Kidney epithelial cell (primary cell): Measurements from ENCODE around the gene B3GNT7. TPM values are rescaled to one million over a fixed set of nuclear protein-coding genes. Genes with fewer than 3 reads are reported as not detected.

ENCODE experiments used
- DNase-seq: peaks from one replicate; pipeline ENCODE4 v3.0.0-alpha.2; 2010; ENCODE audit warnings: low read depth
- H3K27me3 ChIP-seq: 2 replicates; pipeline ENCODE4 v1.6.0; 2011; ENCODE audit warnings: low read length; ENCODE audit not compliant: control insufficient read depth, insufficient read depth
- H3K36me3 ChIP-seq: 2 replicates; pipeline ENCODE4 v1.5.1; 2011; ENCODE audit warnings: low read length; ENCODE audit not compliant: control insufficient read depth, insufficient read depth
- H3K4me3 ChIP-seq: 2 replicates; pipeline ENCODE4 v1.5.1; 2011; ENCODE audit warnings: low read depth, mild to moderate bottlenecking, control low read depth, low read length
- CTCF ChIP-seq: IDR thresholded peaks from 2 replicates; pipeline ENCODE4 v1.5.1; 2011; ENCODE audit warnings: mild to moderate bottlenecking, moderate library complexity, low read length, control low read depth, inconsistent platforms; ENCODE audit not compliant: insufficient read depth, poor library complexity, severe bottlenecking
- total RNA-seq: library from RNA; depleted of rRNA; stranded (reverse); fragments of >200 nt; gene quantifications from 2 replicates; pipeline ENCODE4 v1.2.3, GENCODE V29; 2015

B3GNT7 gene
- total RNA-seq, 1 donor from 2014 or later, result 8.8 TPM

DNA sequence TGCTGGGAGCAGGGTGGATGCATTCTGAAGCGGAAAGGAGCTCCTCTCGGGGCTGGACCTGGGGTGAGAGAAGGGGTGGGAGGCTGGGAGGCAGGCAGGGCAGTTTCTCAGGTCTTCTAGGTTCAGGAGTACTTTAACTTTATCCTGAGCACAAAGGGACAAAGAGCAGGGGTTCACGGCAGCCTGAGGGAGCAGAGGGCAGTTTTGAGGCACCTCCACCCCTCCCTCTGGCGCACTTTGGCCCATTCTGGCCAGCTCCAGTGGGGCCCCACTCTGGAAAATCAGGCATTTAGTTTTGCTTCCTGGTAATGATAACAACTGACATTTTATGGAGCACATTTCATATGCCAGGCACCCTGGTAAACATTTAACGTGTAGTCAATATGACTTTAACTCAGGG lies 14.3 kb downstream of the B3GNT7 start:
- Histone ChIP-seq H3K36me3 (no peaks in the 10 kb centered on the region), H3K27me3 (no peaks in the 10 kb centered on the region), H3K4me3 (no peak overlapping the region)
- DNase-seq, result no peak
- no peak for TF ChIP-seq CTCF

- no peak for DNase-seq
- H3K4me3 ChIP-seq, result no peak overlapping the region
- no peaks in the 10 kb centered on the region for H3K27me3 ChIP-seq
- TF ChIP-seq CTCF, result peak; percentile 39
- H3K36me3 ChIP-seq, result no peaks in the 10 kb centered on the region
Measured at GRCh38 chr2:231410293-231411004, 14.9 kb downstream of the B3GNT7 start.

- no peak overlapping the region for H3K4me3 ChIP-seq
- DNase-seq, result no peak
Measured at GRCh38 chr2:231411237-231411636, 15.7 kb downstream of the B3GNT7 start.

DNA sequence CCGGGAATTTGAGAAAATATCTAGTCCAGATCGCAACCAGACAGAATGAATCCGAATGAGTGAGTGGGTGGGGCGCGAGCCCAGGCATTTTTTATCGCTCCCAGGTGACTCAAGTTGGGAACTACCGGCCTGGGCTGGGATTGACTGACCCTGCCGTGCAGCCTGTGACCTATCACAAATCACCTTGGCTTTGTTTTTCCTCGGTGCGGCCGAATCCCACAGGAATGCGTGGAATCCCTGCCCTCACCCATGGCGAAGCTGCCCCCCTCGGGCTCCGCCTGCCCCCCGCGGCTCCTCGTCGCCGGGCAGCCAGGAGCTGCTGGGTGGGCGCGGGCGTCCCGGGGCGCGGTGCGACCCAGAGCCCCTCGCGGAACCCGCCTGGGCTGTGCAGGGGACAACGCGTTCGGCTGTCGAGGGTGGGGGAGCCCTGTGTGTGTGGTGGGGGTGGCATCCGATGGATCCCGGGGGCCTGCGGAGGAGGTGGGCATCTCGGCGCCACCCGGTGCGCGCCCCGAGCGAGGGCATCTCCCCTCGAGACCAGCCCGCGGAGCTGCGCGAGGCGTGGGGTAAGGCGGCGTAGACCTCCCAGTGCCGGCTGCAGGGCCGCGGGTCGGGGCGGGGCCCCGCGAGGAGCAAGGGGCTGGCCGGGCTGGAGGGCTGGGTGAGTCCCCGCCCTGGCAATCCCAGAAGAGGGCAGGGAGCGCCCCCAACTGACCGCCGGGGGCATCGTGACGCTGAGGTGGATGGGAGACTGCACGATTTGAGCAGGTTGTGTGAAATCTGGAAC lies 16.5 kb downstream of the B3GNT7 start:
- H3K36me3 ChIP-seq, result no peaks in the 10 kb centered on the region
- peak; percentile 96 for TF ChIP-seq CTCF
- peak overlapping the region; percentile 76 for H3K4me3 ChIP-seq
- peak; percentile 84 for DNase-seq
- H3K27me3 ChIP-seq, result no peaks in the 10 kb centered on the region

More at GRCh38 chr2:231411237-231411636, 15.7 kb downstream of the B3GNT7 start:
- no peak for TF ChIP-seq CTCF
- Histone ChIP-seq H3K36me3 (no peaks in the 10 kb centered on the region), H3K27me3 (no peaks in the 10 kb centered on the region)

GRCh38 chr2:231412618-231412963 lies 17.1 kb downstream of the B3GNT7 start:
- TF ChIP-seq CTCF, result no peak
- Histone ChIP-seq H3K27me3 (no peaks in the 10 kb centered on the region), H3K36me3 (no peaks in the 10 kb centered on the region), H3K4me3 (peak overlapping the region; percentile 76)
- no peak for DNase-seq
